GM08714 (cell line): ENCODE measurements around the gene GFER.

Experiments
- H3K4me3 ChIP-seq: fragments of 200-500 bp; sonication (Bioruptor generic); 2 replicates; pipeline ENCODE4 v1.5.1; 2014; ENCODE audit warnings: mild to moderate bottlenecking, low read length, inconsistent platforms
- ZNF274 ChIP-seq: IDR thresholded peaks from 2 replicates; pipeline ENCODE4 v1.6.1; 2012; ENCODE audit warnings: mild to moderate bottlenecking, low read depth, low read length

GFER gene

DNA sequence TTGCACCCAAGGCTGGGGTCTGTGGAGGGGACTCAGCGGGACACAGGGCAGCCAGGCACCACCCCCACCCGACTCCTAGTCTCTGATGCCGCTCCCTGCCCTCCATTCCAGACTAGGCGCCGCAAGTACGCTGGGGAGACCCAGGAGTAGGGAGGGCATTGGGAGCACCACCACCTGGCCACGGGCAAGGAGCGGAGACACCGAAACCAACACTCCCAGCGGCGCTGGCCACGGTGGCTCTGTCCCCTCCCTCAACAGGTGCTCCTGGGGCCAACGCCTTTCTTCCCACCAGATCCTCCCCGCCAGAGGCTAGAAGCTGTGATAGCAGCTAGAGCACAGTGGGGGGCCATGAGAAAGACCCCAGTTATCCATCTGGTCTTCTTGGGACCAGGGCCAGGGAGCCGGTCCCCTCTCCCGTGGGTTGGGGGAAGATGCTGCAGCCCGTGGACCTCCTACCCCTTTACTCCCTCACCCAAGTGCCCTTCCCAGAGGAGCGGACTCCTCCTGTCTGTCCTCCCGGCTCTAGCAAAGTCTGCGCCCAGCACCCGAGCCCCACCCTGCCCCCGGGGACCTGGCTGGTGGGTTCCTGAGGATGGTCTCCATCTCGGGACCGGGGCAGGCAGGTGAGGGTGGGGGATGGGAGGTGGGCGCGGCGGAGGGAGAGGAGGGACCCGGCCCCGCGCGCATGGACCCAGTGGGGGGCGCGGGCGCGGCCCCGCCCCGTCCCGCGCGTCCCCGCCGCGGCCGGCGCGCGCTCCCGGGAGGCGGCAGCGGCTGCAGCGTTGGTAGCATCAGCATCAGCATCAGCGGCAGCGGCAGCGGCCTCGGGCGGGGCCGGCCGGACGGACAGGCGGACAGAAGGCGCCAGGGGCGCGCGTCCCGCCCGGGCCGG, 5.5 kb downstream of the GFER start, which contains the start of gene SYNGR3:
SYNGR3 (plus strand) TSS at position 762 of the 892 bp plus-strand sequence. CDS start 133 bp downstream, outside the sequence.
- peak within 1 kb of the TSS; percentile 44; the same call in 1 of the 2 replicates for H3K4me3 ChIP-seq
- TF ChIP-seq ZNF274: no peak

DNA sequence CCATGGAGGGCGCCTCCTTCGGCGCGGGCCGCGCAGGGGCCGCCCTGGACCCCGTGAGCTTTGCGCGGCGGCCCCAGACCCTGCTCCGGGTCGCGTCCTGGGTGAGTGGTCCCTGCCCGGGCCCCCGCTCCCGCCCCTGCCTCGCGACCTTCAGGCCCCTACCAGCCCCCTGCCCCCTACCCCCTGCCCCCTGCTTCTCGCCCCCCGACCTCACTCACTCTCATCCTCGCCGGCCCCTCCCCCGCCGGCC, 6.0 kb downstream of the GFER start:
- peak overlapping the region; percentile 44; the same call in 1 of the 2 replicates for H3K4me3 ChIP-seq
- no peak for TF ChIP-seq ZNF274

DNA sequence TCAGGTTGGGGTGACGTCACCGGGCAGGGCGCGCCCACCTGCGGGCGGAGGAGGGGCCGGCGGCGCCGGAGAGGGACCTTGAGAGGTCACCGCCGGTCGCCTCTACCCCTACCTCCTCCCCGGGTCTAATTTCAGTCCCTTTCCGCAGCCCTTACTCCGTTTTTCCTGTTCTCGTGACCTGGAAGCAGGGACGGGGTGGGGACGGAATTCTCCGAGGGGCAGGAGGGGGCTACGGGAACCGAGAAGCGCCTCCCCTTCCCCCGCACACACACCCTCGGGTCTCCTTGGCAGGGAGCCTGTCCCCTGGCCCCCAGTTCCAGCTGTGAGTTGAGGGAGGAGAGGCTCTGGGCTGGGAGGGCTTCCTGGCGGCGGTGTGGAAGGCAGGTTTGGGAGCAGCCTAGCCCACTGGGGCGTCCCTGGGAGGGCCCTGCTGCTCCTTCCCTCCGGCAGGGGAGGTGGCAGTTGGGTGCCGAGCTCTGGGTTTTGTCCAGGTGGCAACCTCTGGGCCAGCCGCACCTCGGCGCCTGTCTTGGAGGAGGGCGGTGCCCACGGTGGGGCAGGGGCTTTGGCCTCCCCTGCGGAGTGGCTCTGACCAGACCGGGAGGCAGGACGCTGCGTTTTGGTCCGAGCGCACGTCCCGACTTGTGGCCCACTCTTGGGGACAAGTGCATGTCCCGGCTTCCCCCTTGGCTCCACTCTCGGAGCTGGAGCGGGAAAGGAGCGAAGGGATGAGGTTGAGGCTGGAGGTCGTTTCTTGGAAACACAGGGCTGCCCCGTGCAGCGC, 6.5 kb downstream of the GFER start:
- no peak for TF ChIP-seq ZNF274
- peak overlapping the region; percentile 44; the same call in 1 of the 2 replicates for H3K4me3 ChIP-seq

DNA sequence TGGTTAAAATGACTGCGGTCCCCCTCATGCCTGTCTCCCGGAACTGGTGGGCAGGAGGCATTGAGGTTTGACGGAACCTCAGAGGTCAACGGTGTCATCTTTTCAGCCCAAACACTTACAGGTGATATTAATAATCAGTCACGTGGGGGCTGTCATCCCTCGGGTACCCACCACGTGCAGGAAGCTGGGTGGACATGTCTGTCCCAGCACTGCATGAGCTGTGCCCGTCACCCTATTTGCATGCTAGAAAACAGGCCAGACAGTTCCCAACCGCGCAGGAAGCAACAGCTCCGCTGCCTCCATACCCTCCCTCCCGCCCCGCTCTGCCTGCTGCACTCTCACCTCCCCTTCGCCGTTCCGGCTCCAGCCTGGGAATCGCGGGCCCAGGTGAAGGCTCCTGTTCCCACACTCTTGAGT, 7.2 kb downstream of the GFER start:
- no peak for TF ChIP-seq ZNF274
- H3K4me3 ChIP-seq: peak overlapping the region; percentile 52; the same call in 1 of the 2 replicates

DNA sequence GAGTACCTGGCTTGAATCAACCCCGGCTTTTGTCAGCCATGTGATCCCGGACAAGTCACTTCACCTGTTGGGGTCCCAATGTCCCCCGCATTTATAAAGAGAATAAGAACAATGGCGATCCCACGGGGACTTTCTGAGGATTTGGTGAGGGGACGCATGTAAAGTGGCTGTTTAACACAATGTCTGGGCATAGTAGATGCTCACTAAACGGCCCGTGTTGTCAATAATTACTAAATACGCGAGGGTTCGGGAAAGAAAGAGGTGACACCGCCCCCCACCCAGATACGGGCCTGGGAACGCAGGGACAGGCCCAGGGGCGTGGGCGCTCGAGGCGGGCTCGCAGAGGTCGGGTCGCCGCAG, 7.6 kb downstream of the GFER start:
- TF ChIP-seq ZNF274: no peak

DNA sequence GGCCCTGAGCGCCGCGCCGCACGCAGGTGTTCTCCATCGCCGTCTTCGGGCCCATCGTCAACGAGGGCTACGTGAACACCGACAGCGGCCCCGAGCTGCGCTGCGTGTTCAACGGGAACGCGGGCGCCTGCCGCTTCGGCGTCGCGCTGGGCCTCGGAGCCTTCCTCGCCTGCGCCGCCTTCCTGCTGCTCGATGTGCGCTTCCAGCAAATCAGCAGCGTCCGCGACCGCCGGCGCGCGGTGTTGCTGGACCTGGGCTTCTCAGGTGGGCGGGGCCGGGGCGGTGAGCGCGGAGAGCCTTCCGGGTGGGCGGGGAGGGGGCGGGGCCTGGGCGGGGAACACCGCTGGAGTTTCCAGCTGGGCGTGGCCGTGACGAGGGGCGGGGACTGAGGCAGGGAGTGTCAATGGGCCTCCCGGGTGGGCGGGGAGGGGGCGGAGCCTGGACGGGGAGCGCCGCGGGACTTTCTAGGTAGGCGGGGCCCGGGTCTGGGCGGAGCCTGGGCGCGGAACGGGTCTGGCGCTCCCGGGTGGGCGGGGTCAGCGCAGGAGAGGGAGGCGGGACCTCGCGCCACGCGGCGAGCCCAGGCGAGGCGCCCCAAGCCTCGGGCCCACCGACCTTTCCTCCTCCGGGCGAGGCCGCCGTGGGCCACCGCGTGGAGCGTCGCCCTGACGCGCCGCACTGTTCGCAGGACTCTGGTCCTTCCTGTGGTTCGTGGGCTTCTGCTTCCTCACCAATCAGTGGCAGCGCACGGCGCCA, 8.1 kb downstream of the GFER start:
- peak overlapping the region; percentile 52; the same call in 1 of the 2 replicates for H3K4me3 ChIP-seq
- TF ChIP-seq ZNF274: no peak

More for the DNA sequence above, 7.6 kb downstream of the GFER start:
- H3K4me3 ChIP-seq: peak overlapping the region; percentile 52; the same call in 1 of the 2 replicates

DNA sequence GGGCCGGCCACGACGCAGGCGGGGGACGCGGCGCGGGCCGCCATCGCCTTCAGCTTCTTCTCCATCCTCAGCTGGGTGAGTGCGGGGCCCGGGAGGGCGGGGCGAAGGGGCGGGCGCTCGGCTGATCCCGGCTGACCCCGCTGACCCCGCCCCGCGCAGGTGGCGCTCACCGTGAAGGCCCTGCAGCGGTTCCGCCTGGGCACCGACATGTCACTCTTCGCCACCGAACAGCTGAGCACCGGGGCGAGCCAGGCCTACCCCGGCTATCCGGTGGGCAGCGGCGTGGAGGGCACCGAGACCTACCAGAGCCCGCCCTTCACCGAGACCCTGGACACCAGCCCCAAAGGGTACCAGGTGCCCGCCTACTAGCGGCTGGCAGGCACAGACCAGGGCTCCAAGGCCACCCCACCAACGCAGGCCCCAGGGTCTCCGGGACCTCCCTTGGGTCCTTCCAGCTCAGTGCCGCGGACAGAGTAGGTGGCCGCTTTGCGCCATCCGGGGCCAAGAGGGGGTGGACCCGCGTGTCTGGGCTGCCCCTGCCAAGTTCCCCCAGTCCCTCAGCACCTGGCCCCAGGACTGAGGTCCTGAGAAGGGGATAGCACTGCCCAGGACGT, 8.8 kb downstream of the GFER start:
- TF ChIP-seq ZNF274: no peak
- no peak overlapping the region; the same call in 1 of the 2 replicates for H3K4me3 ChIP-seq

DNA sequence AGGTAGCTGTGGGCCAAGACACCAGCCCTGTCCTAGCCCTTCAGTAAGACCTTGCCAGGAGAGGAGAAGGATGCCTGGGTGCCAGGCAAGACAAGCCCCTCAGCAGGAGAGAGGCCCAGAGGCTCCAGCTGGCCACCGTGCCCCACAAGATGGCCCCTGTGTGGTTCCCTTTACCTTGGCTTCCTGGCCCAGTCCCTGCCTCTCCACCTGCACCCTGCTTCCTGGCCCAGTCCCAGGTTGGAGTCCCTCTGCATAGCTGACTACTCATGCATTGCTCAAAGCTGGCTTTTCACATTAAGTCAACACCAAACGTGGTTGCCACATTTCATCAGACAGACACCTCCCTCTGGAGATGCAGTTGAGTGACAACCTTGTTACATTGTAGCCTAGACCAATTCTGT, 9.7 kb downstream of the GFER start:
- no peak overlapping the region for H3K4me3 ChIP-seq
- TF ChIP-seq ZNF274: no peak

DNA sequence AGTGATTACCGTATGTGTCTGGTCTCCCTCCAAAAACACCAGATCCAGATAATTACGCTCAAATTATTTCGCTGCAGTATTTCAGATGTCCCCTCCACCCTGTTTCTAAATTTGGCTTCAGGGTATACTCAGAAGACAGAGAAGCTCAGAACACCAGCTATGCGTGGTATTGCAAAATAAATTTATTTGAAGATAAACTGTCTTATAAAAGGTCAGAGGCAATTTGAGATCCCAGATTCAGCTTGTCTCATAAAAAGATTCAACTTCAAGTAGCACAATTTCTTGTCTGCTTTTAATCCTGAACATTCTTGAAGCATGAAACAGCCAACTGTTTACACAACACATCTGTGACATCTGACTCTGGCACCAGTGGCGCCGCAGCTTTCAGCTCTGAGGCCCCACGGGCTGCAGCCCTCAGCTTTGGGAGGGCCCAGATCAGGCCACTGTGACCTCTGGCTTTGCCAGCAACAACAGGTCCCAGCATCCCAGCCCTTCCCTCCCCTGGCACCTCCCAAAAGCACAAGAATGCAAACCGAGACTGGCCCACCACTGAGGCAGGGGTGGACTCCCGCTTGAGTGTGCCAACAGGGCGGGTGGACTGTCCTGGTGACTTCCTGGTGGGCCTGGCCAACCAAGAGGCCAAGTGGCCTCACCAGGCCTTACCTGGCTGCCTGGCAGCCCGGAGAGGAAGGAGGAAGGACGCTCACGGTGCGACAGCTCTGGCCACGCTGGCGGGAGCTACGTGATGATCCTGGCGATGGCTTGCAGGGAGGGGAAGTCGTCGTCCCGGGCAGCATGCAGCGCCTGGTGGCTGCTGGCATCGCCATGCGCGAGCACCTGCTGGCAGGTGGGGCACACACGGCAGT, 13.7 kb downstream of the GFER start:
- TF ChIP-seq ZNF274: no peak
- H3K4me3 ChIP-seq: no peak overlapping the region

DNA sequence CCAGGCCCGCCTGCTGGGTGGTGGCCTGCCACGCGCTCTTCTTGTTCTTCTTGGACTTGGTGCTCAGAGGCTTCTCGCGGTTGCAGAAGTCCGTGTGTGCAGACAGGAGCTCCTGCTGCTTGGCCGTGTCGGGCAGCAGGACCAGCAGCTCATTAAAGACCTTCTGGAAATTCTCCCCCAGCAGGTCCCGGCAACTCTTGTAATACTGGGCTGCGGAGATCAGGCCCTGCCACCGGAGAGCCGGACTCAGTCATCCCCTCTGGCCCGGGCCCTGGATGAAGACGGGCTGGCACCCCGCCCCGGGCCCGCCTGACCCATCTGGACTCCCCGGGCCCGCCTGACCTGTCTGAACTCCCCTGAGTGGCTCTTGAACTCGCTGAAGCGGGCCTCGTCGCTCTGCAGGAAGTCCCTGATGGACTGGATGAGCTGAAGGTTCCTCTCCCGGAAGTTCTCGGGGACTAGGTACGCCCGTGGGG, 14.4 kb downstream of the GFER start:
- no peak for TF ChIP-seq ZNF274
- H3K4me3 ChIP-seq: no peak overlapping the region

DNA sequence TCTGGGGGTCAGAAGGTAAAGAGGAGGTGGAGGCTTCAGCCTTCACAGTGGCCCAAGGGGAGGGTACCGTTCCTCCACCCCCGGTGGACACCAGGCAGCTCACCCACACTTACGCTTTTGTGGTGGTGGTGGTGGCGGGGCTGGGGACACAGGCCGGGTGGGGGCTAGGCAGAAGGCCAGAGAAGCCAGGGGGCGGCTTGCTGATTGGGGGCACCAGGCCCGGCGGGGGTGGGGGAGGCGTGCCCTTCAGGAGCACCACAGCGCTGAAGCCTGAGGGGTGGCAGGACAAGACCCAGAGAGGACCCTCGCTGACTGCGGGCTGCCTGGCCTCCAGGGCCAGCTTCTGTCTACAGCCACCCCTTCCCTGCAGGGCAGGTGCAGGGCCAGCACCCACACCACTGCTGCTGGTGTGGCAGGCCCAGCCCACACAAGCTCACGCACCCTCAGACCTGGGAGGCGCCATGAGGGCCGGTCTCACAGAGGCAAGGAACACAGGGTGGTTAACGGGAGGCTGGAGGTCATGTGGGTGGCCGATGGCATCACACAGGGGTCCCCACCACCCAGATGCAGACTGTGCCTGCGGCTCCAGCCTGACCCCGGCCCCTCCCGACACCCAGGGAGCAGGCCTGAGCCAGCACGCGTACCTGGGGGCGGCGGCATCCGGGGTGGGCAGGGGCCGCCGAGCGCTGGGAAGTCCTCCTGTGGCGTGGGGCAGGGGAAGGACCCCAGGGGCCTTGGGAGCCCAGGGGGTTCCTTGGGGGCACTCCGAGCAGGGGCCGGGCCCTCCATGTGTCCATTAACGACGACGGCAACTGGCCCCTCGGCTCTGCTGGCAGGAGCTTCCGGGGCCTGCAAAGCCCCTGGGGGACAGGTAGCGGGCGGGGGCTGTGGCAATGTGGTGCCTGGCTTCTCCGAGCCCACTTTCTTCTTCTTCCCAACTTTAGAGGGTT, 15.1 kb downstream of the GFER start:
- TF ChIP-seq ZNF274: no peak
- H3K4me3 ChIP-seq: no peak overlapping the region
